Amygdala (tissue), 56 donors: Measurements from ENCODE around the gene RASSF1.

Source experiments
- DNase-seq, 56 donors: peaks; one replicate each; lab custom pipeline; 2025; lab: John Stamatoyannopoulos, UW

The RASSF1 gene

GRCh38 chr3:50347187-50347813 is 6.7 kb upstream of the RASSF1 start:
- DNase-seq: peak in 41 of 56 donors; percentile 8 to 79 (median 38)

GRCh38 chr3:50345586-50346234 is 5.1 kb upstream of the RASSF1 start, which contains the start of gene ZMYND10:
Gene ZMYND10 (minus strand): TSS chr3:50345732. CDS start chr3:50345579, 153 bp downstream.
- peak in 27 of 56 donors; percentile 3 to 59 (median 22) for DNase-seq

- DNase-seq: no peak
Measured at GRCh38 chr3:50345008-50345407, 4.4 kb upstream of the RASSF1 start.

GRCh38 chr3:50342813-50343633 is 2.4 kb upstream of the RASSF1 start:
- no peak for DNase-seq

- no peak for DNase-seq
Measured at GRCh38 chr3:50341996-50342650, 1.5 kb upstream of the RASSF1 start.

GRCh38 chr3:50341537-50341936 is 901 bp upstream of the RASSF1 start:
- DNase-seq: no peak

- DNase-seq: no peak
Measured at GRCh38 chr3:50340147-50340447, 539 bp downstream of the RASSF1 start.

GRCh38 chr3:50339485-50340146 is 1.0 kb downstream of the RASSF1 start:
- DNase-seq: no peak

GRCh38 chr3:50338965-50339364 is 1.7 kb downstream of the RASSF1 start:
- DNase-seq: no peak

GRCh38 chr3:50337175-50337861 is 3.3 kb downstream of the RASSF1 start:
- DNase-seq: peak; percentile 30 to 99 (median 96)

- no peak for DNase-seq
Measured at GRCh38 chr3:50336452-50337174, 4.0 kb downstream of the RASSF1 start.

GRCh38 chr3:50334339-50335075 is 6.1 kb downstream of the RASSF1 start:
- DNase-seq: no peak

- DNase-seq: no peak
Measured at GRCh38 chr3:50333744-50334328, 6.8 kb downstream of the RASSF1 start.

GRCh38 chr3:50331364-50331907 is 9.2 kb downstream of the RASSF1 start:
- DNase-seq: no peak

- DNase-seq: no peak
Measured at GRCh38 chr3:50330330-50330729, 10.3 kb downstream of the RASSF1 start.

- DNase-seq: peak; percentile 45 to 98 (median 92)
Measured at GRCh38 chr3:50327943-50328691, 12.5 kb downstream of the RASSF1 start, which contains the start of gene TUSC2. Gene TUSC2 (minus strand): TSS chr3:50328223. CDS start chr3:50328099, 124 bp downstream.

GRCh38 chr3:50327129-50327528 is 13.5 kb downstream of the RASSF1 start:
- no peak for DNase-seq
